A204.1 (cell line): ENCODE measurements around the gene STKLD1.
"Not testable (repeated sequence)": the region's sequence is repeated elsewhere in the genome, so short reads cannot be mapped to it uniquely, and the experiment has no call there.

Experiments used
- FAIRE-seq: peaks from 2 replicates; lab custom pipeline; 2012; peaks lifted over from hg19 to GRCh38; lab: Jason Lieb, UNC

STKLD1 gene

DNA sequence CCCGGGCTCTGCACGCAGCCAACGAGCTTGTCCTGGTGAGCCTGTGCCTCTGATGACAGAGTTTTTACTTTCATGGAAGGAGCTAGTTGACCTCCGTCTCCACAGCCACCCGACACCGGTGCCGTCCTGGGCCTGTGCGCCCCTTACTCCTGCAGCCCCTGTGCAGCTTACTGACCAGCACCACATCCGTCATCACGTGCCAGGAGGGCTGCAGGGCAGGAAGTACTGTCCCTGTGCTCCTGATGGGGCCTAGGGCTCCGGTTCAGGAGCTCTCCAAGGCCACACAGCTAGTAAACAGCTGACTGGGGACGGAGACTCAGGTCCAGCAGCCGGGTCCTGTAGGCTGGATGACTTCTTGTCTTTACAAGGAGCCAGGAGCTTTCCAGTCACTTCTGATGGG lies 10.2 kb downstream of the STKLD1 start:
- FAIRE-seq, result no peak

DNA sequence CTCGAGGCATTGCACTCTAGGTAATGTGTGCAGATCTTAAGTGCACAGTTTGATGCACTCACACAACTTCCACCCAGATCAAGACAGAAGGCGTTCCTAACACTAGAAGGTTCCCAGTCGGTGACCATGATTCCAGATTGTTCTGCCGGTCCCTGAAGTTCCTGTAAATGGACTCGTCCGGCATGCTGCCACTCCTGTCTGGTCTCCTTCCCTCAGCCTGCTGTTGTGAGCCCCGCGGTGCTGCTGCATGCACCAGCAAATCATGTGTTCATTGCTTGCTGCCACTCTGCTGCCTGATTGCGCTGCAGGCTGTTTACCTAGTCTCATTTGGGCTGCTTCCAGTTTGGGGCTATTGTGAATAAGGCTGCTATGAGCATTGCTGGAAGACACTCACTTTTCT lies 11.5 kb downstream of the STKLD1 start:
- FAIRE-seq, result no peak

DNA sequence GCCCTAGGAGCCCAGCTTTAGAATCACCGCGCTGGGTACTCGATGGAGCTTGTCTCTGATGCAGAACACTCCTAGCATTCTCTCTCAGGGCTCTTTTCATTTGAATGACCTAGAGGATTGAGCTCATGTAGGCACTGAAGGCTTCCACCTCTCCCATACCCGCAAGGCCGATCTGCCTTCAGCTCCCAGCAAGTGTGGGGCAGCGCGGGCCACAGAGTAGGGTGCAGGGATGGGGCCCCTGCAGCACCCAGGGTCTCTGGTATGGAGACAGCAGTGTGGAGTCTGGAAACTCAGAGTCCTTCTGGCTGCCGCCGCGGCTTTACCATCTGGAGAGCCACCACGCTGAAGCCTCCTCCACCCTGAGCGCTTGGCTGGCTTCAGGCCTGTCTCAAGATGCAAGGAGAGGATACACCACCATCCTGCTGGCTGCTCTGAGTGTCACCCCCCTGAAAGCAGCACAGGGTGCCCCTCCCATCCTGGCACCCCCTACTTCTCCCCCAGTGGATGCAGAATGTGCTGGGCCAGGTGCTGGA lies 12.9 kb downstream of the STKLD1 start:
- no peak for FAIRE-seq

DNA sequence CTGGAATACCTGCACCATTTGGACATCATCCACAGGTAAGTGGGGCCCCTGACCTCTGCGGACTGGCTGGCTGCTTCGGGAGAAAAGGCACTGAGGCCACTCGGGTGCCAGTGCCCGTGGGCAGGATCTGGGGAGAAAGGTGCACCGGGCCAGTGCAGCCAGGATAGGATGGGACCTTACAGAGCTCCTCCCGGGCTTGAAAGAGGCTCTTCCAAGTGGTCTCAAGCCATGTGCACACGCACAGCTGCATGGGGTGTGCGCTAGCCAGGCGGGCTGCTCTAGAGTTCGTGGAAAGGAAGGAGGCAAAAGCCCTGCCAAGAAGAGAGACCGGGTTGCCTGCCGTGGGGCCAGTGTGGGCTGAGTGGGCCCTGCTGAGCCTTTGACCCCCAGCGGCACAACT lies 13.4 kb downstream of the STKLD1 start:
- no peak for FAIRE-seq

DNA sequence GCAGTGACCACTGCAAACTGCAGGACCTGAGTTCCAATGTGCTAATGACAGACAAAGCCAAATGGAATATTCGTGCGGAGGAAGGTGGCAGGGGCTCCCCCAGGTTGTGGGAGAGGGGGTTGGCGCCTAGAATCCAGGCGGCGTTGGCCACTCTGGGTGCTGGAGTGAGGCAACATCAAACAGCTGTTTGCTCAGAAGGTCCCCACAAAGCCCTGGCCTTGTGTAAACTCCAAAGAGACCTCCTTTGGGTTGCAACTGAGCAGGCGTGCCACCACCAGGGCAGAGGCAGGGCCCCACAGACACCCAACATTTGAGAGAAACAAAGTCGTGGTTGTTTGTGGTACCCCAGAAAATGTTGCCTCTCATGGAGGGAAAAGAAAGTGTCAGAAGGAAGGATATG lies 14.5 kb downstream of the STKLD1 start:
- FAIRE-seq, result no peak

DNA sequence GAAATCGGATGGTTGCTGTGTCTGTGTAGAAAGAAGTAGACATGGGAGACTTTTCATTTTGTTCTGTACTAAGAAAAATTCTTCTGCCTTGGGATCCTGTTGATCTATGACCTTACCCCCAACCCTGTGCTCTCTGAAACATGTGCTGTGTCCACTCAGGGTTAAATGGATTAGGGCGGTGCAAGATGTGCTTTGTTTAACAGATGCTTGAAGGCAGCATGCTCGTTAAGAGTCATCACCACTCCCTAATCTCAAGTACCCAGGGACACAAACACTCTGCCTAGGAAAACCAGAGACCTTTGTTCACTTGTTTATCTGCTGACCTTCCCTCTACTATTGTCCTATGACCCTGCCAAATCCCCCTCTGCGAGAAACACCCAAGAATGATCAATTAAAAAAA lies 15.3 kb downstream of the STKLD1 start:
- not testable (repeated sequence) for FAIRE-seq

DNA sequence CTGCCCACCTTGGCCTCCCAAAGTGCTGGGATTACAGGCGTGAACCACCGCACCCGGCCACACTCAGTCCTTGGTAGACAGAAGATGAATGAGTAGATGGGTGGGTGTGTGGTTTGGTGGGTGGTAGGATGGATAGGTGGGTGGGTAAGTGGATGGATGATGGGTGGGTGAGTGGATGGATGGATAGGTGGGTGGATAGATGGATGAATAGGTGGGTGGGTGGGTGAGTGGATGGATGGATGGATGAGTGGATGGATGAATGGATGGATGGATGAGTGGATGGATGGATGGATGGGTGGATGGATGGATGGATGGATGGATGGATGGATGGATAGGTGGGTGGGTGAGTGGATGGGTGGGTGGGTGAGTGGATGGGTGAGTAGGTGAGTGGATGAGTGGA lies 16.1 kb downstream of the STKLD1 start:
- FAIRE-seq, result not testable (repeated sequence)

DNA sequence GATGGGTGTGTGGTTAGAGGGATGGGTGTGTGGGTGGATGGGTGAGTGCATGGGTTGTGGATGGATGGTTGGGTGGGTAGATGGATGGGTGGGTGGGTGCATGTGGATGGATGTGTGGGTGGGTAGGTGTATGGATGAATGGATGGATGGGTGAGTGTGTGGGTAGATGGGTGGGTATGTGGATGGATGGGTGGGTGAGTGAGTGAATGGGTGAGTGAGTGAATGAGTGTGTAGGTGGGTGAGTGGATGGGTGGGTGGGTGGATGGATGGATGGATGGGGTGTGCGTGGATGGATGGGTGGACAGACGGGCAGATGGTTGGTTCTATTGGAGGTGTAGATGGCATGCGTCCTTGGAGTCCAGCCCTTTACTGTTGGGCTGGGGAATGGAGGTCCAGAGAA lies 17.2 kb downstream of the STKLD1 start:
- FAIRE-seq, result no peak

DNA sequence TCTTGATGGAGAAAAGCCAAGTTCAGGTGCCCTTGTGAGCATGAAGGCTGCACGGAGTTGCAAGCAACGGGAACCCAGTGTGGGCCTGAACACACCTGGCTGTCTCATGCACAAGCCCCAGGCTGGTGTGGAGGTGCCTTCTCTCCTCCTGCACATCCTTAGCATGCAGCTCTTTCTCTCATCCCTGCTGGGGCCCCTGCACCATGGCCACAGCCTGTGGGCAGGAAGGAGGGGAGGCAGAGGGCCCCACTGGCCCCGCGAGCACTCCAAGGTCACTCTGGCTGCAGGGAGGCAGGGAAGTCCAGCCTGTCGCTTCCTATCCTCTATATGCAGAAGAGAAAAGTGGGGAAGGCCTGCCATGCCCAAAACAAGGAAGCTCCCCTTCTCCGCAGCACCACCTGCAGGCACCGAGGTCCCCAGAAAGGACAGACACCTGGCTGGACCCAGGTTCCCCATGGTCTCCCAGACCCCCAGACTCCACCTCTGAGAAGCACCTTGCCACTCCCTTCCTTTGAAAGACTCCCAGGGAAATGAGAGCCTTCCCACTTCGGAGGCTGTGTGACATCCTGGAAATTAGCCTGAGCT lies 18.6 kb downstream of the STKLD1 start:
- no peak for FAIRE-seq

DNA sequence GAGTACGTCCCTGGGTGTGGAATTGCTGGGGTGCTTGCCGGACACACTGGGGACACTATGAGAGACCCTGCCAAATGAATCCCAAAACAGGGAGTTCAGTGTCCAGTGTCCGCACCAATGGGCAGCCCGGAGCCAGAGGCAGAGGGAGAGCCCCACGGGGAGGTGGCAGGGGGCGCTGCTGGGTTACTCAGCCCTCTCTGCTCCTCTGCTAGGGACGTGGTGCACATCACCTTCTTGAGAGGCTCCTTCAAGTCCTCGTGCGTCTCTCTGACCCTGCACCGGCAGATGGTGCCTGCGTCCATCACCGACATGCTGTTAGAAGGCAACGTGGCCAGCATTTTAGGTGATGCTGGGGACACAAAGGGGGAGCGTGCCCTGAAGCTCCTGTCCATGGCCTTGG lies 20.8 kb downstream of the STKLD1 start:
- FAIRE-seq, result no peak

DNA sequence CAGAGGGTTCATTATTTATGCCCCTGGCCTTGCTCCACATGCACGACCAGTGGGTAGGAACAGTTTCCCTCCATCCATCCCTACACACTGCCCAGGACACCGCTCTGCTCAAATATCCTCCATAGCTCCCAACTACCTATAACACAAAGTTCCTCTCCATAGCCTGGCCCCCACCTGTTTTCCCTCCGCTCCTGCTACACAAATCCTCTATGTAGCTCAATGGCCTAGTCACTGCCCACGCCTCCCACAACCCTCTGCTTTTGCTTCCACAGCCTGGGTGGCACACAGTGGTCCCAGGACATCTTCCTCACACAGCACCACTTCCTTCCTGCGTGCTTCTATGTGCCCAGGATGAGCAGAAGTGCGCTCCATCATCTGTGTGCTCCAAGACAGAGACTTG lies 21.2 kb downstream of the STKLD1 start:
- no peak for FAIRE-seq

DNA sequence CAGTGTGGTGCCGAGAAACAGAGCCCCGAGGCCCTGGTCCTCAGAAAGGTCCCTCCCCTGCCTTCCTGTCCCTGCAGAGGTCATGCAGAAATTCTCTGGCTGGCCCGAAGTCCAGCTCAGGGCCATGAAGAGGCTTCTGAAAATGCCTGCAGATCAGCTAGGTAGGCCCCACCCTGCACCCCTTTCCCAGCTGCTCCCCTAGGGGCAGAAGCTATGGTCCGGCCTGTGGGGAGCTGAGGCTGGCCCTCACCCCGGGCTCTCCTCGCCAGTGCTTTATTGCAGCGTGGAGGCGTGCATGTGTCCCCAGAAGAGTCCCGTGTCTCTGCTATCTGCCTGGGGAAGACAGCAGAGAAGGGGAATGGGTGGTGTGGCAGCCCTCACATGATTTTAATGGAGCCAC lies 21.7 kb downstream of the STKLD1 start:
- FAIRE-seq, result no peak

DNA sequence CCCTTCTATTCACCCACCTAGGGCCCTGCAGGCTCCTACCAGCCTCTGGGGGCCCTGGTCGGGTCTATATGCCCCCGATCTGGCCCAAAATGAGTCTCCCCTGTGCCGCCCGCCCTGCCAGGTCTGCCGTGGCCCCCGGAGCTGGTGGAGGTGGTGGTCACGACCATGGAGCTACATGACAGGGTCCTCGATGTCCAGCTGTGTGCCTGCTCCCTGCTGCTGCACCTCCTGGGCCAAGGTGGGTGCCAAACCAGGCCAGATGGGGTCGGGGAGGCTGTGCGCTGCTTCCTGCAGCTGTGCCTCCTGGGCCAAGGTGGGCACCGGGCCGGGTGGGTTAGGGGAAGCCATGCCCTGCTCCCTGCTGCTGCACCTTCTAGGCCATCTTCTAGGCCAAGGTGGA lies 24.1 kb downstream of the STKLD1 start:
- no peak for FAIRE-seq

DNA sequence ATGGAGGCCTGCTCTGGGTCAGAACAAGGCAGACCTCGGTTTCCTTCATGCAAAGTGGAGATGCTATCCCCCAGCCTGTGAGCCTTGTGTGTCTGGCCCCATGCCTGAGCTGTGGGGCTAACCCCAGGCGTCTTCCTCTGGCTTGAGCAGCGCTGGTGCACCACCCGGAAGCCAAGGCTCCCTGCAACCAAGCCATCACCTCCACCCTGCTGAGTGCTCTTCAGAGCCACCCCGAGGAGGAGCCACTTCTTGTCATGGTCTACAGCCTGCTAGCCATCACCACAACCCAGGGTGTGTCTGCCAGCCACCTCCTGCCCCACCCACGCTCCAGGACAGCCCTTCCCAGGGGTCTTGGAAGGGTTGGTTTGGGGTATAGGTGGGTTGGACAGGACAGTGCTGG lies 25.4 kb downstream of the STKLD1 start:
- FAIRE-seq, result no peak

DNA sequence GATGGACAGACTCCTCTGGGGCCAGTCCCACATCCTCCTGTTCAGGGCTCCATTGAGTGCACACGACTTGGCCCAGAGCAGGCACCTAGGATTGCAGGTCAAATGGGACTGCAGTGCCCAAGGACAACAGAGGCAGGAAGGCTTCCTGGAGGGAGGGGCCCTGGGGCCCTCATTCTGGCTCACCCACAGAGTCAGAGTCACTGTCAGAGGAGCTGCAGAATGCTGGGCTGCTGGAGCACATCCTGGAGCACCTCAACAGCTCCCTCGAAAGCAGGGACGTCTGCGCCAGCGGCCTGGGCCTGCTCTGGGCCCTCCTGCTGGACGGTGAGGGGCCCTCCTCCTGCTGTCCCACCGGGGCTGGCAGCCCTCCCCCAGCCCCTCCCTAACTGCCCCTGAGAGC lies 26.5 kb downstream of the STKLD1 start:
- no peak for FAIRE-seq

DNA sequence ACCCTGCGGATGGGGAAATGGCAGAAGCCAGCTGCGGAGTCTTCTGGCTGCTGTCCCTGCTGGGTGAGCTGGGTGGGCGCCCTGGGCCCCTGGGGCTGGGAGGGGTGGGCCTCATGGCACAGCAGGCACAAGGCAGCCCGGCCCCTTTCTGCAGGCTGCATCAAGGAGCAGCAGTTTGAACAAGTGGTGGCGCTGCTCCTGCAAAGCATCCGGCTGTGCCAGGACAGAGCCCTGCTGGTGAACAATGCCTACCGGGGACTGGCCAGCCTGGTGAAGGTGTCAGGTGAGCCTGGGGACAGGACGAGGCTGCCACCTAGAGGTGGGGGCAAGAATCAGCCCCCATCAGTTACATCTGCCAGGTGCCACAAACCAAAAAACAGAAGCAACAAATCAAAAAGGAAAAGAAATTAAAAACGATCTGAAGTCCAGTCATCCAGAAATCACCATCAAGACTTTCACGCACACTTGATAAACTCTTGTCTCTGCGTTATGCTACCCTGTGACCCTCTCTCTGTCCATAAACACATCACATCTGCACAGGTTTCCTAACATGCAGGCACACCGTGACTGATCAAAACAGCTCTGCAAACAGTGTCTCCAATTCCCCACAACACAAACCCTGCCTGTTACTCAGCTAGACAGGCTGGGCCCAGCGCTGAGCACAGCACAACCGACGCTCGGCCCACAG lies 27.7 kb downstream of the STKLD1 start:
- no peak for FAIRE-seq

DNA sequence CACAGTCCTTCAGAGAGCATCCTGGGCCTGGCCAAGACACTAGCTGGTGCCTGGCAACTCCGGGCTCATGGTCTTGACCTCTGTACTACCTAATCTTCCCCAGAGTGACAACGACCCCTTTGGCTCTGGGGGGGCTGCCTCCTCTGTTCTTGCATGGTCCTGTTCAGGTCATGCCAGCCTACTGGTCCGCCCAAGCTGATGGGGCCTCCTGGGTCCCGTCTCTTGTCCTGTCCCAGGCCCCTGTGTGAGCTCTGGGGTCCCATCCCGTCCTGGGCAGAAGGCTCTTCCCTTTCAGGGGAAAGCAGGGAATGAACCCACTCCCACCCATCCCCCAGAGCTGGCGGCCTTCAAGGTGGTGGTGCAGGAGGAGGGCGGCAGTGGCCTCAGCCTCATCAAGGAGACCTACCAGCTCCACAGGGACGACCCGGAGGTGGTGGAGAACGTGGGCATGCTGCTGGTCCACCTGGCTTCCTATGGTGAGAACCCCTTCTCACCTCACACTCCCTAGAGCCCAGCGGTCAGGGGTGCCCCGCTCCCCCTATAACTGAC lies 28.4 kb downstream of the STKLD1 start:
- no peak for FAIRE-seq

DNA sequence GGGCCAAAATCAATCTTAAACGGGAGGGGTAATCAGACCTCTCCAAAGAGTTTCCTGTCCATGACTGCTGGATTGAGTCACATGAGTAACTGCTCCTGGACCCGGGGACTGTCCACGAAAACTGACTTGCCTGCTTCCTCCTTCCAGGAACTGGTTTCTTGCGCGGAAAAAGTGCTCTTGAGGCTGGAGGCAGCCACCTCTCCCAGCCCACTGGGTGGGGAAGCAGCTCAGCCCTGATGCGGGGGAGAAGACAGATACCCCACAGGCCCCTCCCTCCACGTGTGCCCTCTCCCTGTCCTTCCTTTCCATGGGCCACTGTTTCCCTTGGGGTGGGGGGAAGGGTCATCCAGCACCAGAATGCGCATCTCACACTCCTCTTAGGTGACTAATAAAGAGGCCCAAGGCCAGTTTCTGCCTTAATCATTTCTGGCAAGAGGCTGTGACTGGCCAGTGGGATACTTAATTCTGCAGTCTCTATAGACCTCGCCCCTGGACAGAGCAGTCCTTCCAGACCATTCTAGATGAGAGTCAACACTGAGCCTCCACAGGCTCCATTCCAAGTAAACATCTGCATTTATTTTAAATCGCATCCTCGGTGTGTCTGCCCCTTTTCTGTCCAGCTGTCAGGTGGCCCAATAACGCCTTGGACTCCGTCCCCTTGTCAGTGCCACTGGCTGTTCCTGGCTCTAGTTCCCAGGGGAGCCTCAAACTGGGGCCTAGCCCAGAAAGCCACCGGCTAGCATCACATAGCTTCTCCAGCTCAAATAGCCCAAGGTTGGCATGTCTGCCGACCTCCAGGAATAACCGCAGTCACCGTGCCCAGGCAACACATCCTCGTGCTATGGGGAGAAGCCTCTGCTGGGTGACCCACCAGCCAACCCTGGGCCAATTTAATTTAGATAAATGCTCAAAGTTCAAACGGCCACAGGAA lies 29.6 kb downstream of the STKLD1 start:
- no peak for FAIRE-seq

DNA sequence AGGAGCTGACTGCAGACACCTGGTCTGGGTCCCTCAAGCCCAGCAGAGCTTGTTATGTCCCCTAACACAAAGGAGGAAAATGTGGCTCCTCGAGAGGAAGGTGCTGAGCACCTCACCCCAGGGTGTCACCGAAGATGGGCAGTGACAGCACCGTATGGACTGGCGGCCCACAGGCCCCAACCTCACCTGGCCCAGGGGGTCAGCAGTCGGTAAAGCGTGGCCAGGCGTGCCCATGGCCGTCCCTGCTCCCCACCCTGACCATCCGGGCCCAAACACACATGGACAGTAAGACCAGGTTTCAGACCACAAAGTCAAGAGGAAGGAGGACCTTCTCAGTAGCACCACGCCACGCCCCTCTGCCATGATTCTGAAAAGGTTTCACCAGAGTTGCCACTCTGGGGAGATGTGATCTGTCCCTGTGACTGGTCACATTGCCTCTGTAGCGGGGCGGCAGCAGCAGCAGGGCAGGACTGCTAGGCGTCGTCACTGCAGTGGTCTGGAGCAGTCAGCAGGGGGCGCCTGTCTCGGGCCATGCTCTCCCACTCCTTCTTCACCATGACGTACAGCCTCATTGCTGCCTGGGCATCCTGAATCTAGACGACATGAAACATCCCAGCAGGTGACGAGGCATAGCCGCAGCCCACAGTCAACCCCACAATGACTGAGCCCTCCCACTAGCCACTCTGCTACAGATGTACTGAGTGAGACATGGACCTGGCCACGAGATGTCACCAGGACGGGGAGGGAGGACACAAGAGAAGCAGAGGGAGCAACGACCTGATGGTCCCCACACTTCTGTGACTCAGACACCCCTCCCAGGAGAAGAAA lies 30.5 kb downstream of the STKLD1 start:
- no peak for FAIRE-seq

DNA sequence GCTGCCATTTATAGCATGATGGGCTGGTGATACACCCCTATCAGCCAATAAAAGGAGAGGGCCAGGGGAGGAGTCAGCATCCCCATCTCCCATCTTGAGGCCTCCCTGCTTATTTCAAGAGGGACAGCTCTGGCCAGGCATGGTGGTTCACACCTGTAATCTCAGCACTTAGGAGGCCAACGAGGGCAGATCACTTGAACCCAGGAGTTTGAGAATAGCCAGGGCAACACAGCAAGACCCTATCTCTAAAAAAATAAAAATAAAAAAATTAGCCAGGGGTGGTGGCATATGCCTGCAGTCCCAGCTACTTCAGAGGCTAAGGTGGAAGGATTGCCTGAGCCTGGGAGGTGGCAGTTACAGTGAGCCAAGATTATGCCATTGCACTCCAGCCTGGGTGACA lies 31.9 kb downstream of the STKLD1 start:
- FAIRE-seq, result no peak

DNA sequence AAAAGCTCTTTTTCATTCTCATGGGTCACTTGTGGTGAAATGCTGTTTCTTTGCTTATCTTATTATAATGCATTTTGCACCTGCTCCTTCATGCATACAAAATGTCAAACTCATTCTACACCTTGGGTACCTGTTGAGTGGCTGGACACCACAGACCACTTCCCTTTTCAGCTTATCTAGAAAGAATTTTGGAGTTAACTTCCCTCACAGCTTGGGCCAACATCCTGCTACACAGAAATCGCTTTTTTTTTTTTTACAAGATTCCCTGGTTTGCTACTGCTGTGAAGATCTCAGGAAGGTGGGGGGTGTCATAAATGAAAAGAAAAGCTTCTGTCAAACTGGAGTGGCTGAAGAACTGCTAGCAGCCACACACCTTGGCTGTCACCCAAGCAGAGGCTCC lies 39.0 kb downstream of the STKLD1 start:
- FAIRE-seq, result no peak
